HG02973 (cell line): ENCODE measurements around the gene GADL1.

Experiments used
- ATAC-seq: cut with Tn5 transposase; IDR thresholded peaks from one replicate; pipeline ENCODE4 v1.9.1; 2021; ENCODE audit warnings: moderate library complexity; ENCODE audit not compliant: unreplicated experiment

Gene GADL1

DNA sequence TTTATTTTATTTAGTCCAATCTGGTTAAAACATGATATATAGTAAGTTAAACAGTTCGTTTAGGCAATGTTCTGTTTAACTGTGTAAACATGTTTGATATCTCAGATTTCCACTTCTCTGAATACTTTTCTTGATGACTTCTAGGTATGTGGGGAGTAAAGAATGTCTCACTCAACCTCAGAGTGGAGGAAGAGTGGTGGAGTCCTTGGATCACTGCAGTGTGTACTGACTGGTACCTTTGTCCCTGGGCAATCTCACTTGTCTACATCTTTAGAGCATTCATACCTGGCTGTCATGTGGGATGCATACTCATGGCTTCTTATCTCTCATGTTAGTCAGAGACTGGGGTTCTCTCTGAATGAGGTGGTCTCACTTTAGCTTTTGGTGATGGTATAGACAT, 15.6 kb downstream of the GADL1 start:
- ATAC-seq, result no peak

DNA sequence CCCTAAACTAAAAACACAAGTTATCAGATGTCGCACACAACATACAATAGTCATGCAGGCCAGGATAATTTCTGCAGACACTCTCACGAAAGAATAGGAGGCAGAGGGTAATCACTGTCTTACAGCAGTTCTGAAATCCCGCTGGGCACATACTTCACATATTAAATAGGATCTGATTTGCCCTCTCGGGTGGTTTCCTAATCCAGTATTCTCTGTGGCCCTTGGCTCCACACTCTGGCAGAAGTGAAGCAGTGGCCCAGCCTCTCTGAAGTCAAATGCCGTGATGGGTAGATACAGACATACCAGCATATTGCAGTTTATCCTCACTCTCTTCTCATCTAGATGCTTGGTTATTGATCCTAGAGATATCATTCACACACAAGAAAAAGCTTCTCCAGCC, 19.0 kb downstream of the GADL1 start:
- ATAC-seq, result no peak

DNA sequence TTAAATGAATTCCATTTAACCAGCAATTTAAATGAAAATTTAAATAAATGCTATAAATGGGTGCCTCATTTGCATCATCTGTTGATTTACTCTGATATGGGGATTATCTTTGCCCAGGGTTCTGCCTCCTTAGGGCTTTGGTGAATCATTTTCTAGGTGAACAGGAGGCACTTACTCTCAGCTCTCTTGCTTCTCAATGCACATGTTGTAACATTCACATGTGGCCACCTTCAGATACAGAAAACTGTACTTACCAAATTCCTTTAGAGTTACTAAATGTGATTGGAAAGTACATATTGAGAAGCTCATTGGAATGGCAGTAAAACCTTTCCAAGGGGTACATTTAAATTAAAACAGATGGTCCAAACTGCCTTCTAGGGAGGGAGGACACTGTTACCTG, 20.8 kb downstream of the GADL1 start:
- no peak for ATAC-seq

DNA sequence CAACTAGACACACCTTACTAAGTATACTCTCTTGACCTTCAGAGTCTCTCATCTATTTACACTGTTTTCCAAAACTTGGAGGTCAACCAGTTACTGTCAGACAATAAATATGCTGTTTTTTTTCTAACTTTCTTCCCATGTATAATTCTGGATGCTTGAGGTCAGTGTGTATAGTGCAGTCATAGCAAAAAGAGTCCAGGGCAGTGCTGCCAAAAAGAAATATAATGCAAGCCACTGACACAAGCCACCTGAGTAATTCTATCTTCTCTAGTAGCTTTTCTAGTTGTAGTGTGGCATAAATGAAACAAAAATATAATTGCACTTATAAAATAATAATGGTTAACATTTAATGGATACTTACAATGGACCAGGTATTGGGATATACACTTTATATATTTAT, 21.6 kb downstream of the GADL1 start:
- no peak for ATAC-seq

DNA sequence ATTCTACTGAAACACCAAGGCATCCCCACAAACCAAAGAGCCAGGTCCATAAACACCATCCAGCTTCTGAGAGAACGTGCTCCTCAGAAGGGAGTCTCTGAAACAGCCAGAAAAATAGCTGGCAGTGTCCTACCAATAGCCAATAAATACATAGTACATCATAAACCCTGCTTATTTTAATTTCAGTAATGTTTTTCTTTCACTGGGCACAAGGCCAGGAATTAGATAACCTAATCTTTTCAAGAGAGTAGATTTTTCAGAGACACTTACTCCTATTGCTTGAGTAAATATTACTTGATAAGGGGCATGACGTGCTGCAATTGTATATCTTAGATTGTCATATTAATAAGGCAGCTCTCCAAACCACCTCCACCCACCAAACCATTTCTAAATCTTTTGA, 22.7 kb downstream of the GADL1 start:
- no peak for ATAC-seq

DNA sequence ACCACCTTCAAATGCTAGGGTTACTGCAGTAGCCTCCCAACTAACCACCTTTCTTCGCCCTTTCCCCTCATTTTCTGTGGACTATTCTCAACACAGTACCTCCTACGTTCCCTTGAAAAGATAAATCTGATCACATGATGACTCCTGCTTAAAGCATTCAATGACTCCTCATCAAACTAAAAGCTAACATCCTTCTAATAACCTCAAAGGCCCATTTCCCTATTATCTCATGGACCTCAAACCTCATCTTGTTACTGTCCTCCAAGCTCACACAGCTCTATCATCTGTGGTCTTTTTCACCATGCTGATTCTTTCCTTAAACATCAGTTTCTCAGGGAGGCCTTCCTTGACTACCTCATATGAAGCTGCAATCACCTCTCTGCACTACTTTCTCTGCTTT, 29.6 kb downstream of the GADL1 start:
- no peak for ATAC-seq

DNA sequence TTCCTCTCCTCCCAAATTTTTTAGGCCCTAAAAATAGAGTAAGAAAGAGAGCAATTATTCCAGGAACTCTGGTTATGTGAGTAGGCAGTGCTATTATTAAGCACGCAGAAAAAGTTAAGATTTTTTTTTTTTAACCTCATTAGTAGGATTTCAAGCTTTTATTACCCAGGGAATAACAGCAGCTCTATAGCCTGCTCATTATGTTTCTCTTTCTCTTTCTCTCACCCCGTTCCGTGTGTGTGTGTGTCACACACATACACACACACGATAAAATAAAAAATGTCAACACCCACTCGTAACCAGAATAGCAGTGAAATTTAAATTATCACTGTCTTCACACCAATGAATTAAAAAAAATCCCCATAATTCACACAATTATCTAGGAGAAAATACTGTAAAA, 30.3 kb downstream of the GADL1 start:
- ATAC-seq, result no peak

DNA sequence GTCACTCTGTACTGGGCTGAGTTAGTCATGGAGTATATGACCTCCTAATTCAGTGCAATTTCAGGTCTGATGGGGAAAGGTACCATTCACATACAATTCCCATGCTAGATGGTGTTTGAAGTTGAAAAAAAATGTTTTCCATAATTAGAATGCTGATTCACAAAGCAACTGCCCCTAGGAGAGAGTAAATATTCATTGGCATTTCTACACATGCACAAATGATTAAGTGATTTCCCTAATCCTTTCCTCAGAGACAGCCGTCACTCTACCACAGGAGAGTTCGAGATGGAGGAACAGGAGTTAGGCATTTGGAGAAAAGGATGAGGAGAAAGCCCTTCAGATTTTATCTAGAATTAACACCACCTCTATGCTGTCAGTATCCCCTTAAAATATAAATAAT, 32.5 kb downstream of the GADL1 start:
- ATAC-seq, result no peak

DNA sequence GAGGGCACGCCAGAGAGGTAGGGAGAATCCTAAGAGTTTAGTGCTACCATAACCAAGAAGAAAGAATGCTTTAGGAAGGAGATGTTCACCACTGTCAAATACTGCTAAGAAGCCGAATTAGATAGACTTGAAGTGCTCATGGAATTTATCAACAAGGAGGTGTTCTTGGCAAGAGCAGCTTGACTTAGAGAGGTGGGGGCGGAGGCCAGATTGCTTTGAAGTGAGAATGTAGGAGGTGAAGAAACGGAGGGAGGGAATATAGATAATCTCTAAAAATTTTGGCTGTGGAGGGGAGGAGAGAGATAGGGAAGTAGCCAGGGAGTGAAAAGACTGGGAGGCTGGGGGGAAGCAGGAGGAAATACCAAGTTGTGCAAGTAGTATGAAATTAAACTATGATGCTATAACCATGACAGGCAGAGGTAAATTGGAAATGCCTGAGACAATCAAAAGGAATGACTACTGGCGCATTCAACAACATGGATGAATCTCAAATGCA, 35.5 kb downstream of the GADL1 start:
- ATAC-seq, result no peak

DNA sequence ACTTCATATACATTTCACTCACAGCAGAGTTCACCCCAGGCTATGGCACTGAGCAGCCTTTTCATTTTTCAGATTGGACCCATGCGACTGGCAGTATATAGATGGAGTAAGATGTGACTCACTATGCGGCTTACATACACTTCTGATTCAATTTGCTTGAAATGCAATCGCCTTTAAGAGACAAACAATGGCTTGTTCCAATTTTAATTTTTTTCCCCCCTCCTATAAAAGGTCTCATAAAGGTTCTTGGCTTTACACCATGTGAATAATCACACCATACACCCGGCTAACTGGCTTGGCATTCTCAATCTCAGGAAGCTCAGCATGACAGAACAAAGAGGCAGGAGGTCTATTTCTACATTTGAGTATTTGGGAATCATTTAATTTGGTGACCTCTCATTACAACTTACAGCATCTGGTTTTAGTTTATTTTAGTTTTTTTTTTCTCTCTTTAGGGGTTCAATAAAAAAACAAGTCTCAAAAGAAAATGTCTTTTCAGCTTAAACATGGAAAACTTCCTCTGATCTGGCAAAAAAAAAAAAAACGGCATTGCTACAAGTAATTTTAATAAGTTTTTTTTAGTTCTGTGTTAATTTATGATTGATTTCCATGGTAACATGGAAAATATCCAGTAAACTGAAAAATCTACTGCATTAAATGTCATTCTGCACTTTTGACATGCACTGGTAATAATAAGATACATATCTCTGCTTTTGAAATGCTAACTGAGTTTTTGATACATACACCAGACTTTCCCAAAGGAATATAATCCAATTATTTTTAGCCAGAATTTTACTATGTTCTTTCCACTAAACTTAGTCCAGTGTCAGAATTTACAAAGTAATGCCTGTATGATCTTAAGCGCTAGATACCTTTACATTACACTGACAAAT, 38.8 kb downstream of the GADL1 start:
- ATAC-seq, result no peak

DNA sequence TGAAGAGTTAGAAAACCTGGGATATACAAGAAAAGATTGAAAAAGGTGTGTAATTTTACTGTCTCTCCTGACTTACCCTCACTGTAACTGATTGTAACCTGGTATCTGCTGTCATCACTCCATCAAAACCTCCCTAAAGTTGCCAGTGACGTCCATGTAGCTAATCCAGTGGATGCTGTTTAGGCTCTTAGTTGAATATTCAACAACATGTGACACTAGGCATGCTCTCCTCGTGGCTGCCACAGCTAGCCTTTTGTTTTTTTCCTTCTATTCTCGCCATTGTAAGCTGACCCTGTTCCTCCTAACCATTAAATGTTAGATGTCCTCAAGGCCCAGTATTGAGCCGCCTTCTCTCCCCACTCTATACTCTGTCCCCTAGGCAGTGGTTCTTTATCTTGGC, 41.6 kb downstream of the GADL1 start:
- ATAC-seq, result no peak

DNA sequence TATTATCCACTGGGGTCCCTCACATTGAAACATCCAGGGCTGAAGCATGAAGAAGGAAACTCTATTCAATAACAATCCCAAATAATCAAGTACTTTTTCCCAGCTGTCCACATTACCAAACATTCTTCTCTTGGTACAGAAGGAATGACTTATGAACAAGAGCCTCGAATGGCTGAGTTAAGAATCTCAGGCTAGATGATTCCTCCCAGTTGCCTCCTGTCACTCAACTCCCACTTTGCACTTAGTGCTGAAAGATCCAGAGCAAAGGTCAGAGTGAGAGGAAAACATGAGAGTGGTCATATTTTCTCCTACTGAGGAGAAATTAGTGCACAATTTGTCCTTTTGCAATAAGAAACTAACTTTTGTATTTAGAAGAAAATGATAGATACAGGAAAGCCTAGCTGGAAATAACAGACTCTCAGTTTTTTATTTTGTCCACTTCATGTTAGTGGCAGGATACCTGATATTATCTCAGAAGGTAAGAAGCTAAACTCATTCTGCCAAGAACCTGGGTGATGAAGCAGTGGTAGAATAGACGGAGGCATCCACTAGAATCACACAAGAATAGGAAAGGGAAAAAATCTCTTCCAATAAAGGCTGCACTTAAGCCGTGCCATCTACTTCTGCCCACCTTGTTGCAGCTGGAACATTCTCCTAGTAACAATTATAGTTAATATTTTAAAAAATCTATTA, 46.2 kb downstream of the GADL1 start:
- no peak for ATAC-seq

DNA sequence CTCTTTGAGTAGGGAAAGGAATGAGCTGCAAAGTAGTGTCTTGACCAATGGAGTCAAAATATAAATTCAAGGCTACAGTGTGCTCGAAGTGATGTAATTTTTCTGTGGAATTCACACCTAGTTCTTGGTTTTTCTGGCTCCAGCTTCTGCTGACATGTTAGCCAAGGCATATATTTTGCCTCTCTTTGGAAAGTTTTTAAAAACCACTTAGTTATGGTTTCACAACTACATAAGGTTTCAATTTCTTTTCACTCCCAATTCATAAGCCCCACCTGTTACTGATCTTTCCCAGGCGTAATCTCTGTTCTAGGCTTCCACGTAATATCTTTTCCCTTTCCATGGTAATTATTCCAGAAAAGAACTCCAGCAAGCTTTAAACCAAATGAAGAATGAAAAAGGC, 46.9 kb downstream of the GADL1 start:
- ATAC-seq, result no peak

DNA sequence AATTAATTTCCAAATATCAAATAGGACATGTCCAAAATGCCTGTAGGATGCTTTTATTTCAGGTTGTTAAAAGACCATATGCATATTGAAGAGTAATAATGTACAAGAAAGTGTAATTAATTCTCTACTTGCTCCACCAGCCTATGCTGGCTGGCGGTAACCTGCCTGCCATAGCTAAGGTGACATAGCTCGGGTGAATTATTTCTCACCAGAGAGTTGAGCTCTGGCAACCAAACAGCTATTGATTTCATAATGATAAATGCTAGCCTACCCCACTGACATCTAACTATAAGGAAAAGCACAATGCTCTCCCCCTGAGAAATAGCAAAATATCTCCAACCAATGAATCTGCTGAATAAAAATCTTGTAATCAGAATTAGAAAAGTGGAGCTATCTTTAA, 48.9 kb downstream of the GADL1 start:
- no peak for ATAC-seq

DNA sequence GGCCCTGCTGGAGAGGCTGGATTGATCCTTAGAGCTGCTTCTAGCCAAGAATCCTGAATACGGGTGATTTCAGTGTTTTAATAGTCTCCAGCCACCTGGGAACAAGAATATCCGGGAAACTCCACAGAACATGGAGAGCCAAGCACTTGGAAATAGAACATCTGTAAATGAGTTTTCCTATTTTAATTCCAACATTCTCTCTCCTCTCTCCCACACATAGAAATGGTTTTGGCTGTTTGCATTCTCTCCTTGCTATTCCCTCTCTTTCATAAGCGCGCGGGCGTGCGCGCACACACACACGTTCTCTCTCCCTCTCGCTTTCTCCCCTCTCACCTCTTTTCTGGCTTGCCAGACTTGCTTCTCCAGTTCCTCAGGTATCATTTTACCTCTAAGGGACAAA, 50.6 kb downstream of the GADL1 start:
- ATAC-seq, result no peak

DNA sequence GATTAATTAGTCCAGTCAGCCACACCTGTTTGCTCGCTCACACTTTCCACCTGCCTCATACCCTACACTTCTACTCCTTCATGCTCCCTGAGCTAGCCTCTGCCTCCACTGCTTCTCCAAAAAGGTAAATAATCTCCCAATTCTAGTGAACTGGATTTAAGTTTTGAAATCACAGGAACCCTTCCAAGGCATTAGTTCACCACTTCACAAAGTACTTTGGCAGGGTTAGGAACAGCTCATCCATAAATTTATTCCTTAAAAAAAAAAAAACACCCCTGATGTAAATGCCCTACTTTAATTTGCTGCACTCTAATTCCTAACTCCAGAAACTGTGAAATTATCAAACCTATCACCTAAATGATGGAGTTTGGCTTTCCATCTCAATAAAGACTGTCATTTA, 58.3 kb downstream of the GADL1 start:
- ATAC-seq, result no peak

DNA sequence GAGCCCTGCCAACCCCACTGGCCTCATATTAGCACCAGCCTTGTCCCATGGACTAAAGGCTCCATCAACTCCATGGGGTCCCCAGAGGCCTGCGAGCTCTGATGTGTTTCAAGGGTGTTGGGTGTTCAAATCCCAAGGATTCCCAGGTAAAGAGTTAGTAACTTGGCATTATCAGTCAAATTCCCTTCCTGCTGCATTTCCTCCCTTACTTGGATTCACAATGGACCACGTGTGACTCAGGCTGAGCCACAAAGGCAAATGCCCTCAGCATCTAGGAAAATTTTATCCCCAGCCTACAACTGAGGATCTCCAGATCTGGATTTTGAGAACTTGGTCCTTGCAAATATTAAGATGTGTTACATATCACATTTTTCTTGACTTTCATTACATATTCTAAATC, 58.8 kb downstream of the GADL1 start:
- no peak for ATAC-seq

DNA sequence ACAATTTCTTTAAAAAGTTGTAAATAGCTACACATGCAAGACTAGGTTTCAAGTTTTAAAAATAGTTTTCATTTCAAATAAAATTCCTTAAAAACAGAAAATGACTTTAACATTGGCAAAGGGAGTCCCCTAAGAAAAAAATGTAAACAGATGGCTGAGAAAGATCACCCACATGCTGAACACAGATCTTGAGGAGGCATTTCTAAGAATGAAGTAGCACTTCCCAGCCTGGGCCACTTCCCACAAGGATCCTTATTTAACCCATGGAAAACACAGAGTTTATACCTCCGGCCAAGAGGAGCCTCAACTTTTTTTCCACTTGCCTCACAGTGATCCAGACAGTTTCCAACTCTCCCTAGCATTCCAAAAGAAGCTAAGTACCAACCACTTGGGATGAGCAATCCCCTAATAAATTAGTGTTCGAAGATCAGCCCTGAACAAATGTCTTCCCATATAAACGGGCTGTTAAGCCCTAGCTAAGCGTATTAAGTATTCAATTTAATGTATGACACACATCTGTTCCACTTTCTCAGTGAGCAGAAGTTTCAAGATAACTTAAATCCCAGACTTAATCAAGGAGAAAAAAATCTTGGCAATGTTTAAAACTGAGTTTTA, 61.4 kb downstream of the GADL1 start:
- no peak for ATAC-seq

DNA sequence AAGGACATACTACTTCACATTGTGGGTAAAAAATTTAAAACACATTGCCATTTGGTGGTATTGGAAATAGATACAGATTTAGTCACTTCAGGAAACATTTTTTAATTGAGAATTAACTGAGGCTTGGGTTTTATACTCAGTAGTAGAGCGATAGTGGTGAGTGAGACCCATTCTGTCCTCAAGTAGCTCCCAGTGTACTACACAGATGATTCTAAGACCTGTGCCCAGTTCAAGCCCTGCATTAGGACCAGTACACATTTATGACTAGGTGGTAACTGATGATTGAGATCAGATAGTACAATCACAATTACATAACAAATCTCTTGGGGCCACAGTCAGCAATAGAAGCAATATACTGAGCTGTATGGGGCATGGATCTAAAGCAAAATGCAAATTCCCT, 67.4 kb downstream of the GADL1 start:
- no peak for ATAC-seq

DNA sequence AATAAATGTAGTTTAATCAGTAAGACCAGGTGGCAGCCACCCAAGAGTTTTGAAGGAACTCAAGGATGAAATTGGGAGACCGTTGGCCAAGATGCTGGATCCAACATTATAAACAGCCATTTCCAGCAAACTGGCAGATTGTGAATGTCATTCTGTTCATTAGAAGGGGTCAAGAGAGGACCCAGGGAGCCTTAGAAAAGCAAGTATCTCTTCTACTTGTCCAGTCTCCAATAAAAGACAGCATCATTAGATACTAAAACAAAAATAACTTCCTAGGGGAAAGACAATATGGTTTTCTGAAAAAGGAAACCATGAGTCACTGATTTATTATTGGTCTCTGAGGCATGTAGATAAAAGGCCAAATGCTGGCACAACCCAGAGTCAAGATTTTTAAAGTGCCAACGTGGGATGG, 67.9 kb downstream of the GADL1 start:
- ATAC-seq, result no peak

DNA sequence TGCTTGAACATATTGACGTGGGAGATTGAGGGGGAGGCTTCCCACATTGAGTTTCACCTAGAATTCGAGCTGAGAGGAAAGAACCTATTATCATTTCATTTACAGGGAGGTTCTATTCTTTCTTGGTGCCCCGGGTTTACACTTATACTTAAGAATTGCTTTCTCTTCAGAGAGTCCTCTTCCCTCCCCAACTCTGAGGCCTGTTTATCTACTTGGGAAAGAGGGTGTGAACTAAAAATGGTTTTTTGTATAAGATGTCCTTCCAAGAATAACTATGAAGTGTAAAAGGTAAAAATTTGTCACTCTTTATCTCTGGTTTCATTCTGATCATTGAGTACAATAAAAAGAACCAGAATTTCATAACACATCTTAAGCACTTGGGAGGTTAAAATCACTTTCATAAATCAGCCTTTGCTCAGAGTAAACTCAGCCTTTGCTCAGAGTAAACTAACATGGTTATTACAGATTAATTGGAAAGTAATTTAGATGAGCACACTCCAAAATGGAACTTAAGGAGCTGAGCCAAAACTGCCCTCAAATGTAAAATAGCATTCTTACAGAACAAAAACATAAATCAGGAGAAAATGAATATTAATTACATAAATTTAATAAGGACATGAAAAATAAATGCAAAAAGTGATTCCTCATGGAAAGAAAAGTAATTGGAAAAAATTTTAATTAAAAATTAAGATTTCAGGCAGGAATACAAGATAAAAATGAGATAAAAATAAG, 75.2 kb downstream of the GADL1 start:
- ATAC-seq, result no peak
